GM12874 (cell line): Measurements from ENCODE around the gene NUP50.

Experiments
- CTCF ChIP-seq: IDR thresholded peaks from 2 replicates; pipeline ENCODE4 v1.5.1; 2011; ENCODE audit warnings: low read depth, mild to moderate bottlenecking, control low read depth, low read length, moderate library complexity; ENCODE audit not compliant: insufficient read depth

Gene NUP50

GRCh38 chr22:45221201-45221600, 57.5 kb downstream of the NUP50 start:
- TF ChIP-seq CTCF, result no peak

- no peak for TF ChIP-seq CTCF
Measured at GRCh38 chr22:45223304-45224117, 59.8 kb downstream of the NUP50 start.

GRCh38 chr22:45224331-45224730, 60.6 kb downstream of the NUP50 start:
- no peak for TF ChIP-seq CTCF

- TF ChIP-seq CTCF, result no peak
Measured at GRCh38 chr22:45224988-45225731, 61.4 kb downstream of the NUP50 start.

GRCh38 chr22:45225732-45226502, 62.2 kb downstream of the NUP50 start:
- no peak for TF ChIP-seq CTCF

- TF ChIP-seq CTCF, result no peak
Measured at GRCh38 chr22:45226503-45227186, 62.9 kb downstream of the NUP50 start.
